ENCODE measurements around the gene CAMK2G.
"Not testable (repeated sequence)": the region's sequence is repeated elsewhere in the genome, so short reads cannot be mapped to it uniquely, and the experiment has no call there.

Gene CAMK2G

DNA sequence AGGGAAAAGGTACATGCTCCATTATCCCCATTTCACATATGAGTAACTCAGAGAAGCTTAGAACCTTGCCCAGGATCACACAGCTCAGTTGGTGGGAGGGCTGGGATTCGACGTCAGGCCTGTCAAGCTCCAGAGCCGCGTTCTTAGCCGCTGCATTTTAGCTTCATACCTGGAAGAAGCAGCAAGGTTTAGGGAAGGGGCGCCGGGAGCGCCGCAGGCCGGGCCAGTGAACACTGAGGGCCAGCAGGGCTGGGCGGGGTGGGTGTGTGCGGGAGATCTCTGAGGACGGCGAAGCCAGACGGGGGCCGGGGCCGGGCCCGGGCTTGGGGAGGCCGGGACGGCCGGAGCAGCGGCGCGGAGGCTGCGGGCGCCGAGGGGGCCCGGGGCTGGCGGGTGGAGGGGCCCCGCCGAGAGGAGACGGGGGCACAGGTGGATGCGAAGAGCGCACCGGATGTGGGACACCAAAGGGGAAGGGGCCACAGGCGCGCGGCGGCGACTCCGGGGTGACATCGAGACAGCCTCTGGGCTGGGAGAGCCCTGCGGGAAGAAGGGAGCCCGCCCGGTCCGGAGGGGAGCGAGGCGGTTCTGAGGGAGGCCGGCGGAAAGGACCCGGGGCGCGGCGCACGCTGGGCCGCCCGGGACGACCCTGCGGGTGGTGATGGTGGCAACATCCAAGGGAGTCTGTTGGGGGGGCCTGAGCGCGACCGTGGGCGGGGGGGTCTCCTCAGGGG is 63.5 kb downstream of the CAMK2G start:
- DNase-seq (ENCODE audit: low spot score): peak; percentile 73

DNA sequence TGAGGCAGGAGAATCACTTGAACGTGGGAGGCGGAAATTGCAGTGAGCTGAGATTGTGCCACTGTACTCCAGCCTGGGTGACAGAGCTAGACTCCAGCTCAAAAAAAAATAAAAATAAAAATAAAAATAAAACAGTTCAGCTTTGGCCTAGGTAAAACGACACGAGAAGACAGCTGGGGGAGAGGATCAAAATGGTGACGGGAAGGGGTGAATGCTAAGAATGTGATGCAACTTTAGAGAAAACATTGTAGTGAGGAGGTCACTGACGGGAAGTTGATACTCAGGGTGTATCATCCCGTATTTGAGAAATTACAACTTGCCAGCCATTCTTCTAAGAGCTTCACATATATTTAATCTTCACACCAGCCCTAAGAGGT is 64.0 kb downstream of the CAMK2G start:
- DNase-seq (ENCODE audit: low spot score): no peak

DNA sequence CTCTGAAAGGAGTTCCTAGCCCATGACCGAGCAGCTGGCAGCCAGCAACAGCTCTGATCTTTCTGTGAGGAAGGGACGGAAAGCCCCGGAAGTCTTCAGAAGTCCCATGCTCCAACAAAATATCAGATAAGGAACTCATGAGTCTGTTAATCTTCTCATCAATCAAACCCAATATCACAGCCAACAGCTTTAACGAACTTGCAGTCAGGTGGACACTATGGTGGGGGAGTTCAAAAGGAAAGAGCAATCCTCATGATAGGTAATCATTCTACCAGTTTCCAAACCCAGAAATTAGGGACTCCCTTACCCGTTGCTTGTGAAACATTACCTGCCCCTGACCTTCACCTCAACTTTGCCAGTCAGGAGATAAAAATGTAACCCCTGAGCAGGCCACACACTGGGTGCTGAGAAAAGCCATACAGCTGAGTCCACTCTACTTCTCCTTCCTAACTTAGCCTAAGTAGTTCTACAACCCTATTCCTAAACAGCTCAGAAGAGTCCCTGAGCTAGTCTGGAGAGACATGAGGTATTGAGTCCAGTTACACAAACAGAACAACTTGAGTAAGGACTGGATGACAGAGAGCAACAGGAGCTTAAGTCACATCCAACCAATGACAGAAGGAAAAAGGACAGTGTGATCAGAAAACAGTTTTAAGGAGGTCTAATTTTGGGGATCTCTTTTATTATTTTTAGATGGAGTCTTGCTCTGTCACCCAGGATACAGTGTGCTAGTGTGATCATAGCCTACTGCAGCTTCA is 65.1 kb downstream of the CAMK2G start:
- DNase-seq (ENCODE audit: low spot score): no peak

DNA sequence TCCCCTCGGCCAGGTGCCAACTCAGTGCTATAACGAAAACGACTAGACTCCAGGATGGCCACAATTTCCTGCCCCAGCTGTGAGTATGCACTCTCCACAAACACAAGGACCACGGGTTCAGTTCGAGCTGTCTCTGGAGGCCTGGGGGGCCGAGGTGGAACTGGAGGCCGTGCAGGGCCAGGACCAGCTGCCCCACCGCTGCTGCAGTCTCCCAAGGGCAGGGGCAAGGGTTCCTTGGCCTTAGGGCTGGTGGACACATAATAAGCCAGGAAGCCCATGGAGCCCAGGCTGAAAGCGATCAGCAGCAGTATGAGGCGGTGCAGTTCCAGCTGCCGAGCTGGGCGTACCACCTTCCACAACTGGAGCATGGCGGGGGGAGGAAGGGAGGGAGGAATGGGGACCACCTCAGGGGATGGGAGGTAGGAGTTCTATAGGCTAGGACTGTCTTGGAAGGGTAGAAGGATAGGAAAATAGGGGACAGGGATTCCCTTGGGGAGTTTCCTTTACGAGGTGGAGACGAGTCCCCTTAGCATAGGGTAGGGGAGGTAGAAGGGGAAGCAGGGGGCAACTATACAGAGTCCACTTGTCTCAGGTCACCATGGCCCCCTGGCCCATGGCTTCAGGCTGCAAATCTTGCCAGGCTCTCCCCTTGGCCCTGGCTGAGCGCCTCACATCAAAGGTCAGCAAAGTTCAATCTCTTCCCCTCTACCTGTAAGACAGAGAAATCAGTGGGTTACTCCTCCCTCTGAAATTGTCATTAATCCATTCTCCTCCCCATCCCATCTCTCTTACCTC is 66.1 kb downstream of the CAMK2G start:
- DNase-seq (ENCODE audit: low spot score): no peak

DNA sequence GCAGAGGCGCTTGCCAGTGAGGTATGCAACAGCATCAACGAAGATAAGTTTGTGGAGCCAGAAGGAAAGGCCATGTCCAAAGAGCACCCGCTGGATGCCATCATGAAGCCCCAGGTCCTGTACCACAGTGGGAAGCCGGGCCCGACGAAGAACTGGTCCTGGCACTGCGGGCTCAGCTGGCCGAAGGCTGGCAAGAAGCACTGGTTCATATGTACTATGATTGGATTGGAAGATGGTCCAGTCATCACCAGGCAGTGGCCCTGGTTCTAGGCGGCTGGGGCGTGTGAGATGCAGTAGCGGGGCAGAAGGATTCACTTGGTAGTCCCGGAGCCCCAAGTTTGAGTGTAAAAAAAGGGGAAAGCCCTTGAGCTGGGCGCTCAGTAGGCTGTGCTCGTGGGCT is 66.9 kb downstream of the CAMK2G start:
- DNase-seq (ENCODE audit: low spot score): no peak

DNA sequence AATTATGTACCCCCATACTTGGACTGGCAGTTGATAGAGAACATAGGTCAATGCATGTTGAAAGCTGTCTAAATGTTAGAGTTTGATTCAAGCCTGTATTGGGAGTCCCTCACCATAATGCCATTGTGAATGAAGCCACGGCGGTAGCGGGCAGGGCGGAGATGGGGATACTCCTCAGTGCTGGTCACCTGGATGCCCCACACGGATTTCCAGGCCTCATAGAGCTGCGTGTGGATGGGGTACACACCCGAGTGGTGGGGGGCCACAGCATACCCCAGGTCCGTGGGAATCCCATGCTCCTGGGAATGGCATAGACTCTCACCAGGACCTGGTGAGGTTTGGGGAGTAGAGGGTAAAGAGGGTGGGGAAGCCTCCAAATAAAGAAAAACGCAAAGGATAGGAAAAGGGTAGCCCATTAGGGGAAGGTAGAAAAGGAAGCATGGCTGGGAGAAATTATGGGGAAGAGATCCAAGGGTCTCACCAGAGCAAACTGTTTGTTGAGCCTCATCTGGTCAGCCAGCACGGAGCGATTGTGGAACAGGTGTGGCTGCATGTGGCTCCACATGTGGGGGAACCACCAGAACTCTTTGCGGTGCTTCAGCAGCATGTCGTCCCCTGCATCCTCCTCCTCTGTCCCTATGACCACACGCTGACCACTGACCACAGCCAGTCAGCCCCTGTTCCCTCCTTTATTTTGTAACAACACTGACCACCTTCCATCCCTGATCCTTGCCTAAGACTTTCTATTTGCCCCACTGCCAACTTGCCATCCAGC is 68.0 kb downstream of the CAMK2G start:
- no peak for DNase-seq (ENCODE audit: low spot score)

DNA sequence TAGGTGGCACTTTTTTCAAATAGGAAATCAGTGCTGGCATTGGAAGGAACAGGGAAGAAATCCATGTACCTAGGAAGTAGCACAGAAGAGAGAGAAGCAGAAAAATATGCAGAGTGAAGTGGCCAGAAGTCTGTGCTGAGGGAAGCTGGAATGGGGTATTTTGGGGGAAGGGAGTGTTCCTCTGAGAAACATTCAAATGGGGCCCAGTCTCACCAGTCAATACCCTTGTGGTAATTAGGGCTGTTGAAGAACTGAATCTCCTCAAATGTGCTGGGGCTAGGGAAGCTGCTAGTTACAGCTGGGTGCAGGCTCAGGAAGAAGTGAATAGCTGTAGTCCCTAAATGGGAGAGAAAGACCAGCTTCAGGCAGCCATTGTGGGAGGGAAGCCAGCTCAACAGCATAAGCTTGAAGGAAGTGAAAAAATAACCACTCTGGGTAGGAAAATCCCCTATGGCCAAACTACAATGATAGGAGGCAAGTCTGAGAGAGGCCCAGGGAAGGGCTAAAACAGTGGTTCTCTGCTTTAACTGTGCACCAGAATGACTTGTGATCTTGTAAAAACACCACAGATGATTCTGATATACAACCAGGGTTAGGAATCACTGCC is 70.6 kb downstream of the CAMK2G start:
- no peak for DNase-seq (ENCODE audit: low spot score)

DNA sequence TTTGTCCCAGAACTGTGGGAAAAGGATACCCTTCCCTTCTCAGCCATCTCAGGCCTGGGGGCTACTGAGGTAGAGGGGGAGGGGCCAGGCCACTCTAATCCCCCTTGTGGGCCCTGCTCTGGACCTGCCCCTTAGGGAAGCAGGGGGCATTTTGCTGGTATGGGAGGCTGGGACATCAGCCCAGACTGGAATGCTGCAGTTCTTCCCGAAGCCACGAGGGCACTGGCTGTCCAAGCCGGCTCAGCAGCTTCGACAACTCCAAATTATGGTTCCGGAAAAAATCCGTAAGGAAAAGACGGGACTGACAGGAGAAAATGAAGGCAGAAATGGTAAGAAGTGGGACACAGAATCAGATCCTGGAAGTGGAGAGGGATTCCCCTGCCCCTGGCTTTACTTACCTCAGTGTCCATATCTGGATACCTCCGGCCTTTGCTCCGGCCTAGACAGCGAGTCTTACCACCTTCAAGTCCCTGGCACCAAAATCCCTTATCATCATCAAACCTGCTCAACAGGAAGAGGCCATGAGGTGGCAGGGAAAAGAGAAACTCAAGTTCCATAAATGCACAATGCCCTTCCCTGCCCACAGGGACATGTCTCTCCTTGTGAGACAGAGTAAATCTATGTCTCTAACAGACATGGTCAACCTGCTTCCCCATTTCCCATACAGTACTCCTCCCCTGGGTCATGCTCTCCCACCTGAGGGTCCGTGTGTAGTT is 71.9 kb downstream of the CAMK2G start:
- no peak for DNase-seq (ENCODE audit: low spot score)

DNA sequence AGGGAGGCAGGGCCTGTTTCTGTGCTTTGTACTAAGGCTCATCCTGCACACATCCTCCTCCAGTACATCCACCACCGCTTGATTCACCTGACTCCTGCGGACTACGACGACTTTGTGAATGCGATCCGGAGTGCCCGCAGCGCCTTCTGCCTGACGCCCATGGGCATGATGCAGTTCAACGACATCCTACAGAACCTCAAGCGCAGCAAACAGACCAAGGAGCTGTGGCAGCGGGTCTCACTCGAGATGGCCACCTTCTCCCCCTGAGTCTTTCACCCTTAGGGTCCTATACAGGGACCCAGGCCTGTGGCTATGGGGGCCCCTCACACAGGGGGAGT is 73.1 kb downstream of the CAMK2G start:
- no peak for DNase-seq (ENCODE audit: low spot score)

DNA sequence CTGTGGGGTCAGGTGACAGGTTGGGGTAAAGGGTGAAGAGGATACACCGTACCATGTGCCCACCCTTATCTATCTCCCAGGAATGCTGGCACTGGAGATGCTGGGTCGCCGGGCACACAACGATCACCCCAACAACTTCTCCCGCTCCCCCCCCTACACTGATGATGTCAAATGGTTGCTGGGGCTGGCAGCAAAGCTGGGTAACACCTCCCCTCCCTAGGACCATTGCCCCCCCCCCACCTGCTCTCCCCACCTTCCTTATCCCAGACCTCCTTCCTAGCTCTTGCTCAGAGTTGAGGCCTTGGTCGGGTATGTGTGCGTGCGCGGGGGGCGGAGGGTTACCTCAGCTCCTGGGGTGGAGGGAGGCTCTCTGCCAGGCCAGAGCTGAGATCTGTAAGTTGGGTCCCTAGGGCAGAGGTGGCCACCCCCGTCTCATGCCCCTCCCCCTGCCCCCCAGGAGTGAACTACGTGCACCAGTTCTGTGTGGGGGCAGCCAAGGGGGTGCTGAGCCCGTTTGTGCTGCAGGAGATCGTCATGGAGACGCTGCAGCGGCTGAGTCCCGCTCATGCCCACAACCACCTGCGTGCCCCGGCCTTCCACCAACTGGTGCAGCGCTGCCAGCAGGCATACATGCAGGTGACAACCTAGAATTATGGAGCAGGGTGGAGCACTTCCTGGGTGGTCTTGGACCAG is 73.6 kb downstream of the CAMK2G start:
- DNase-seq (ENCODE audit: low spot score): no peak

DNA sequence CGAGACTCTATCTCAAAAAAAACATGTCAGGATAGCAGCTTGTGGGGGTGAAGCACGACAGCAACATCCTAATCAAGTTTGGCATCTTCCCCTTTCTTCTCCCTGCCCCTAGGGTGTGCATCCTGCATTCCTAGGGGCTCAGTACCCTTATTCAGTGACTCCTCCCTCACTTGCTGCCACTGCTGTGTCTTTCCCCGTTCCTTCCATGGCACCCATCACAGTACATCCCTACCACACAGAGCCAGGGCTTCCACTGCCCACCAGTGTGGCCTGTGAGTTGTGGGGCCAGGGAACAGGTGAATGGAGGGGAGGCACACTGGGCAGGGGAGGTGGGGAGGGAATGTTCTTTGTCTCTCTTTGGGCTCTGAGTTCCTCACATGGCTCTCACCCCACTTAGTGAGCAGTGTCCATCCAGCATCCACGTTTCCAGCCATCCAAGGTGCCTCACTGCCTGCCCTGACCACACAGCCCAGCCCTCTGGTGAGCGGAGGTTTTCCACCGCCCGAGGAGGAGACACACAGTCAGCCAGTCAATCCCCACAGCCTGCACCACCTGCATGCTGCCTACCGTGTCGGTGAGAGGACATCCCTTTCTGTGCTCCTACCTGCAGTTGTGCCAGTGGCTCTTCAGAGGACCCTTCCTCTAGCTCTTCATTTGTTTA is 74.3 kb downstream of the CAMK2G start:
- no peak for DNase-seq (ENCODE audit: low spot score)

DNA sequence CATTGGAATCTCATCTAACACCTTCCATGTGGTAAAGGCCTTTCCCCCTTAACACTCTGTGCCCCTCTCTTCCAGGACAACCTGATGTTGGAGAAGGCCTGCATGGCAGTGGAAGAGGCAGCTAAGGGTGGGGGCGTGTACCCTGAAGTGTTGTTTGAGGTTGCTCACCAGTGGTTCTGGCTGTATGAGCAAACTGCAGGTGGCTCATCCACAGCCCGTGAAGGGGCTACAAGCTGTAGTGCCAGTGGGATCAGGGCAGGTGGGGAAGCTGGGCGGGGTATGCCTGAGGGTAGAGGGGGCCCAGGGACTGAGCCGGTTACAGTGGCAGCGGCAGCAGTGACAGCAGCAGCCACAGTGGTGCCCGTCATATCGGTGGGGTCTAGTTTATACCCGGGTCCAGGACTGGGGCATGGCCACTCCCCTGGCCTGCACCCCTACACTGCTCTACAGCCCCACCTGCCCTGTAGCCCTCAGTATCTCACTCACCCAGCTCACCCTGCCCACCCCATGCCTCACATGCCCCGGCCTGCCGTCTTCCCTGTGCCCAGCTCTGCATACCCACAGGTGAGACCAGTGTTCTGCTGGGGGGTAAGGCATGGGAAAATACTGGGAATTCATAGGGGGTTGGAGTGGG is 75.3 kb downstream of the CAMK2G start:
- DNase-seq (ENCODE audit: low spot score): no peak

DNA sequence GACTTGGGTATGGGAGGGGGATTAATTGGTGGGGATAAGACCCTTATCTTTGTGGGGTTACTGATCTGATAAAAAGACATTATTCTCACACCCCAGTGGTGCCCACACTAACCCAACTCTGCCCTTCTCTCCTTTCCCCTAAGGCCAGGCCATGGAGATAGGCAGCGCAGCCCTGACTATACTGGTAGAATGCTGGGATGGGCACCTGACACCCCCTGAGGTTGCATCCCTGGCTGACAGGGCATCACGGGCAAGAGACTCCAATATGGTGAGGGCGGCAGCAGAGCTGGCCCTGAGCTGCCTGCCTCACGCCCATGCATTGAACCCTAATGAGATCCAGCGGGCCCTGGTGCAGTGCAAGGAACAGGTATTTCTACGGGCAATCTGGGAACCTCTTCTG is 76.3 kb downstream of the CAMK2G start:
- DNase-seq (ENCODE audit: low spot score): no peak

DNA sequence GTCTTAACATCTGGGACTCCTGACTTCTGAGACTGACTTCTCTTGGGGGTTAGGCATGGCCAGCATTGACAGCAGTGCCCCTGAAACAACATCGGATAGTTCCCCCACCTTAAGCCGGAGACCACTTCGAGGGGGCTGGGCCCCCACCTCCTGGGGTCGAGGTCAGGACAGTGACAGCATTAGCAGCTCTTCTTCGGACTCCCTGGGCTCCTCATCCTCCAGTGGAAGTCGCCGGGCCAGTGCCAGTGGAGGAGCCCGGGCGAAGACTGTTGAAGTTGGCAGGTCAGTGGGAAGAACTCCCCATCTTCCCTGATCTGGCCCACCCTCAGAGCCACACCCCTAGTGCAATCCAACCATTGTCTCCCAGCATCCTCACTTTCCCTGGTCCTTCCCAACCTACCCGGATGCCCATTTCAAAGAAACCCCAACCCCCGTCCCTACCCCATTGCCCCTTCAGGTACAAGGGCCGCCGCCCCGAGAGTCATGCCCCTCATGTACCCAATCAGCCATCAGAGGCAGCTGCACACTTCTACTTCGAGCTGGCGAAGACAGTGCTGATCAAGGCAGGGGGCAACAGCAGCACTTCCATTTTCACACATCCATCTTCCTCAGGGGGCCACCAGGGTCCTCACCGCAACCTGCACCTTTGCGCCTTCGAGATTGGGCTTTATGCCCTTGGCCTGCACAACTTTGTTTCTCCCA is 76.9 kb downstream of the CAMK2G start:
- no peak for DNase-seq (ENCODE audit: low spot score)

DNA sequence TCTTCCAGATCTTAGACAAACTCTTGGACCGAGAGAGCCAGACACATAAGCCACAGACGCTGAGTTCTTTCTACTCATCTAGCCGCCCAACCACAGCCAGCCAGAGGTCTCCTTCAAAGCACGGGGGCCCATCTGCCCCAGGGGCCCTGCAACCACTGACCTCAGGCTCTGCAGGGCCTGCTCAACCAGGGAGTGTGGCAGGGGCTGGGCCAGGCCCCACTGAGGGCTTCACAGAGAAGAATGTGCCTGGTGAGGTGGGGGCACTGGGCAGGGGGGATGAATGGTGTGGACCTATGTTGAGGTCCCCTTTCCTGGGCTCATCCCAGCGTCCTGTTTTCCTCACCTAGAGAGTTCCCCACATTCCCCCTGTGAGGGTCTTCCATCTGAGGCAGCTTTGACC is 77.6 kb downstream of the CAMK2G start:
- no peak for DNase-seq (ENCODE audit: low spot score)

DNA sequence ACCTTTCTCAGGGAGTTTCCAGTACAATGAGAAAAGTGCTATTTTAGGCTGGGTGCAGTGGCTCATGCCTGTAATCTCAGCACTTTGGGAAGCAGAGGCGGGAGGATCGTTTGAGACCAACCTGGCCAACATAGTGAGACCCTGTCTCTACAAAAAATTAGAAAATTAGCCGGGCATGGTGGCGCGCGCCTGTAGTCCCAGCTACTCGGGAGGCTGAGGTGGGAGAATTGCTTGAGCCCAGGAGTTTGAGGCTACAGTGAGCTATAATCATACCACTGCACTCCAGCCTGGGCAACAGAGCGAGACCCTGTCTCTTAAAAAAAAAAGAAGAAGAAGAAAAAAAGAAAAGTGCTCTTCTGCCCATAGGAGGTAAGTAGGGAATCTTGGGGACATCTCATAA is 78.3 kb downstream of the CAMK2G start:
- not testable (repeated sequence) for DNase-seq (ENCODE audit: low spot score)

DNA sequence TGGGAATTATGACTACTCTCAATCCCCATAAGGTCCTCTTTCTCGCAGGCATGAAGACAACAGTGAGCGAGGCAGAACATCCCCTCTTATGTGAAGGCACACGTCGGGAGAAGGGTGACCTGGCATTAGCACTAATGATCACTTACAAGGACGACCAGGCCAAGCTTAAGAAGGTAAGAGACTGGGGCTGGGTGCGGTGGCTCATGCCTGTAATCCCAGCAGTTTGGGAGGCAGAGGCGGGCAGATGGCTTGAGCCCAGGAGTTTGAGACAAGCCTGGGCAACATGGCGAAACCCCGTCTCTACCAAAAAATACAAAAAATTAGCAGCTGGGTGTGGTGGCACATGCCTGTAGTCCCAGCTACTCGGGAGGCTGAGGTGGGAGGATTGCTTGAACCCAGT is 78.9 kb downstream of the CAMK2G start:
- DNase-seq (ENCODE audit: low spot score): not testable (repeated sequence)

DNA sequence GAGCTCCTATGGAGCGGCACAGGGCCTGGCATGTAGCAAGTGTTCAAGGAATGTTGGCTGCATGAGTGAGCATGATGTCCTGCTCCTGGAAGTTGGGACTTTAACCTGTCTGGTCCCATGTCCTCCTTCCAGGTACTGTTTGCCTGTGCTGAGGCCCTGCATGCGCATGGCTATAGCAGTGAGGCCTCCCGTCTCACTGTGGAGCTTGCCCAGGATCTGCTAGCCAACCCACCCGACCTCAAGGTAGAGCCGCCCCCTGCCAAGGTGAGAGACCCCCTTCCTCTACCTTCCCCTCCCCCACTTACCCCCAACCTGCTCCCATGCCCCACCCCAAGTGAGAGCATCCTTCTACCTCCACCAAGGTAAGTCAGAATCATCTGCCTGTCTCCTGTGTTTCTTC is 80.9 kb downstream of the CAMK2G start:
- DNase-seq (ENCODE audit: low spot score): no peak

DNA sequence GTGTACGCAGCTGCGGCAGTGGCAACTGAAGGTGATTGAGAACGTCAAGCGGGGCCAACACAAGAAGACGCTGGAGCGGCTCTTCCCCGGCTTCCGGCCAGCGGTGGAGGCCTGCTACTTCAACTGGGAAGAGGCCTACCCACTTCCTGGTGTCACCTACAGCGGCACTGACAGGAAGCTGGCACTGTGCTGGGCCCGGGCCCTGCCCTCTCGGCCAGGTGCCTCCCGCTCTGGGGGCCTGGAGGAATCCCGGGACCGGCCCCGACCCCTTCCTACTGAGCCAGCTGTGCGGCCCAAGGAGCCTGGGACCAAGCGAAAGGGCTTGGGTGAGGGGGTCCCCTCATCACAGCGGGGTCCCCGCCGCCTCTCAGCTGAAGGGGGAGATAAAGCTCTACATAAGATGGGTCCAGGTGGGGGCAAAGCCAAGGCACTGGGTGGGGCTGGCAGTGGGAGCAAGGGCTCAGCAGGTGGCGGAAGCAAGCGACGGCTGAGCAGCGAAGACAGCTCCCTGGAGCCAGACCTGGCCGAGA is 82.4 kb downstream of the CAMK2G start:
- DNase-seq (ENCODE audit: low spot score): no peak

All from iPS-NIHi11 (cell line).